ENCODE results near the gene TRAPPC14.

DNA sequence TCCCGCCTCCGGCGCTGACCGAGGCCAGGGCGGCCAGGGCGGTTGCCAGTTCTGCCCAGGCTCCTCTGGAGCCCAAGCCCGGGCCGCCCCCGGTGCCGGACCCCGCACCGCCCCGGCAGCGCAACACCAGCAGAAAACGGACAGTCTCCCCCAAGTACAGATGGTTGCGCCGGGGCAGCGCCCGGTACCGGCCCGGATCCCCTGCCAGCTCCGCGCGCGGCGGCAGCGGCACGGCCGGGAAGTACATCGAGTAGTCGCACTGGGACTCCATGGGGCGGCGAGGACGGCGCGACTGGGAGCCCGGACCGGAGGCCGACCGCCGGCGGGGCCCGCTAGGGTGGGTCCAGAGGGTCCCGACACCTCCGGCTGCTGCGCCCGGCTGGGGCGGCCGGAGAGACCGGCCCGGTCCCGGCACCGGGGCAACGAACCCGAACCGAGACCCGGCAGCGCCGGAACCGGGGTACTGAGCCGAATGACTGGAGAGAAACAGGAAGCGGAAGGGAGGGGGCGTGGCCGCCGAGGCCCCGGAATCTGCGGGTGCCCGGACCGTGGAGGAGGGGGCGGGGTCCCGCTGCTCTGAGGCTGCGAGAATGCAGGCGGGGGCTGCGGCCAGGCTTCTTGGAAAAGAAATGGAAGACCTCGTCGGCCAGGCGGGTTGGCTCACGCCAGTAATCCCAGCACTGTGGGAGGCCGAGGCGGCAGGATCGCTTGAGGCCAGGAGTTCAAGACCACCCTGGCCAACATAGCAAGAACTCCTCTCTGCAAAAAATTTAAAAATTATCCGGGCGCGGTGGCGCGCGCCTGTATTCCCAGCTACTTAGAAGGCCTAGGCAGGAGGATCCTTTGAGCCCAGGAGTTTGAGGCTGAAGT, at the start of gene TRAPPC14:
- TF ChIP-seq EZH2 (IDR thresholded peaks at IDR 0.05; ENCODE audit: insufficient read depth, poor library complexity, severe bottlenecking) (no peak), EZH2phosphoT487 (IDR thresholded peaks at IDR 0.05; ENCODE audit: insufficient read depth, low read depth) (no peak)

All from GM23248 (cell line).